Measurements from ENCODE around the gene CABP4. TPM values are rescaled to one million over a fixed set of nuclear protein-coding genes. Genes with fewer than 3 reads are reported as not detected.

CABP4 gene
- total RNA-seq, result not detected in 2 replicates

GRCh38 chr11:67455054-67455453 lies at the start of gene CABP4:
CABP4 (plus strand) TSS chr11:67455354; CDS start chr11:67455424, 70 bp downstream.

GRCh38 chr11:67415501-67416304 lies 39.5 kb upstream of the CABP4 start, which contains the start of gene CARNS1:
CARNS1 (plus strand) TSS chr11:67415678; CDS start chr11:67416200, 522 bp downstream.

GRCh38 chr11:67428052-67429001 lies 26.8 kb upstream of the CABP4 start, which contains the start of gene RPS6KB2:
RPS6KB2 (plus strand) TSS chr11:67428494; CDS start chr11:67428546, 52 bp downstream.

GRCh38 chr11:67437082-67437808 lies 17.9 kb upstream of the CABP4 start, which contains the start of gene PTPRCAP:
PTPRCAP (minus strand) TSS chr11:67437682; CDS start chr11:67437619, 63 bp downstream.

GRCh38 chr11:67452141-67452952 lies 2.8 kb upstream of the CABP4 start, which contains the start of gene GPR152:
GPR152 (minus strand) TSS chr11:67452729; CDS start chr11:67452724, 5 bp downstream.

GRCh38 chr11:67468759-67469507 lies 13.8 kb downstream of the CABP4 start, which contains the start of gene TMEM134:
TMEM134 (minus strand) TSS chr11:67469251; CDS start chr11:67469192, 59 bp downstream.

GRCh38 chr11:67482827-67483798 lies 28.0 kb downstream of the CABP4 start, which contains the start of gene AIP:
AIP (plus strand) TSS chr11:67483026; CDS start chr11:67483159, 133 bp downstream.

GRCh38 chr11:67504950-67505581 lies 49.9 kb downstream of the CABP4 start, which contains the start of gene PITPNM1:
PITPNM1 (minus strand) TSS chr11:67505363; CDS start chr11:67504180, 1,183 bp downstream.

GRCh38 chr11:67507864-67508485 lies 52.8 kb downstream of the CABP4 start, which contains the start of gene CDK2AP2:
CDK2AP2 (minus strand) TSS chr11:67508162; CDS start chr11:67508082, 80 bp downstream.

Other genes with a start within 250 kb of the CABP4 start
- gene GRK2, start 188.9 kb upstream of the CABP4 start, total RNA-seq, result 25.4 and 28.3 TPM in 2 replicates
- gene ANKRD13D, start 166.1 kb upstream of the CABP4 start, total RNA-seq, result 16.6 and 29.9 TPM in 2 replicates
- gene SSH3, start 151.8 kb upstream of the CABP4 start, total RNA-seq, result 22.4 and 23.3 TPM in 2 replicates
- gene POLD4, start 101.8 kb upstream of the CABP4 start, total RNA-seq, result 91.0 and 113 TPM in 2 replicates
- gene CLCF1, start 81.8 kb upstream of the CABP4 start, total RNA-seq, result 8.2 and 8.4 TPM in 2 replicates
- gene RAD9A, start 63.4 kb upstream of the CABP4 start, total RNA-seq, result 4.2 and 7.1 TPM in 2 replicates
- gene PPP1CA, start 53.5 kb upstream of the CABP4 start, total RNA-seq, result 105 and 122 TPM in 2 replicates
- gene TBC1D10C, start 51.3 kb upstream of the CABP4 start, total RNA-seq, result not detected in 2 replicates
- 0.05 TPM in 1 of 2 replicates, not detected in the other for gene CARNS1, start 39.7 kb upstream of the CABP4 start, total RNA-seq
- 14.9 and 28.5 TPM in 2 replicates for gene RPS6KB2, start 26.9 kb upstream of the CABP4 start, total RNA-seq
- not detected in 2 replicates for gene PTPRCAP, start 17.7 kb upstream of the CABP4 start, total RNA-seq
- 62.4 and 70.1 TPM in 2 replicates for gene CORO1B, start 11.9 kb upstream of the CABP4 start, total RNA-seq
- not detected in 2 replicates for gene GPR152, start 2.6 kb upstream of the CABP4 start, total RNA-seq
- 67.5 and 69.0 TPM in 2 replicates for gene TMEM134, start 13.9 kb downstream of the CABP4 start, total RNA-seq
- 46.8 and 62.4 TPM in 2 replicates for gene AIP, start 27.7 kb downstream of the CABP4 start, total RNA-seq
- 17.0 and 20.1 TPM in 2 replicates for gene PITPNM1, start 50.0 kb downstream of the CABP4 start, total RNA-seq
- 29.5 and 35.6 TPM in 2 replicates for gene CDK2AP2, start 52.8 kb downstream of the CABP4 start, total RNA-seq
- not detected in 2 replicates for gene CABP2, start 68.1 kb downstream of the CABP4 start, total RNA-seq
- 422 and 531 TPM in 2 replicates for gene GSTP1, start 128.5 kb downstream of the CABP4 start, total RNA-seq
- gene NDUFV1, start 151.6 kb downstream of the CABP4 start, total RNA-seq, result 131 and 145 TPM in 2 replicates
- 5.0 and 9.0 TPM in 2 replicates for gene NUDT8, start 174.6 kb downstream of the CABP4 start, total RNA-seq
- not detected in 2 replicates for gene TBX10, start 184.4 kb downstream of the CABP4 start, total RNA-seq
- not detected in 2 replicates for gene ACY3, start 195.4 kb downstream of the CABP4 start, total RNA-seq
- gene ALDH3B2, start 219.3 kb downstream of the CABP4 start, total RNA-seq, result not detected in 2 replicates